Activated CD4-positive, alpha-beta T cell treated with anti-CD3 and anti-CD28 coated beads, Interleukin-2, Interleukin-4, amounts not matched to agents 100 ng/mL and 50 ng/mL, durations not matched to agents 16 hours and 8 hours (primary cell): Measurements from ENCODE around the gene VGF.
"Not testable (repeated sequence)": the region's sequence is repeated elsewhere in the genome, so short reads cannot be mapped to it uniquely, and the experiment has no call there.

Experiments
- DNase-seq: peaks from one replicate; pipeline ENCODE4 v3.0.0-alpha.2; 2020; ENCODE audit warnings: low spot score

Gene VGF

DNA sequence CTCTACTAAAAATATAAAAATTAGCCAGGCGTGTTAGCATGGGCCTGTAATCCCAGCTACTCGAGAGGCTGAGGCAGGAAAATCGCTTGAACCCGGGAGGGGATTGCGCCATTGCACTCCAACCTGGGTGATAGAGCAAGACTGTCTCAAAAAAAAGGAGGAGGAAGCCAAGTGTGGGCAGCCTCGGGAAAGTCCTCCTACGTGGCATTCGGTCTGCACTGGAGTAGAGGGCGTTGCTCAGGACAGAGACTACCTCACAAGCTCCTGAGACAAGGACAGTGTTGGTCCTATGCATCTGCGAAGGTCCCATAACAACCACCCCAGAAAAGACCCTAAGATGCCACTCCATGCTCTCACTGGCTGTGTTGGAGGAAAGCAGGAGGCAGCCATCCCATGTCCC is 48.5 kb downstream of the VGF start:
- no peak for DNase-seq

DNA sequence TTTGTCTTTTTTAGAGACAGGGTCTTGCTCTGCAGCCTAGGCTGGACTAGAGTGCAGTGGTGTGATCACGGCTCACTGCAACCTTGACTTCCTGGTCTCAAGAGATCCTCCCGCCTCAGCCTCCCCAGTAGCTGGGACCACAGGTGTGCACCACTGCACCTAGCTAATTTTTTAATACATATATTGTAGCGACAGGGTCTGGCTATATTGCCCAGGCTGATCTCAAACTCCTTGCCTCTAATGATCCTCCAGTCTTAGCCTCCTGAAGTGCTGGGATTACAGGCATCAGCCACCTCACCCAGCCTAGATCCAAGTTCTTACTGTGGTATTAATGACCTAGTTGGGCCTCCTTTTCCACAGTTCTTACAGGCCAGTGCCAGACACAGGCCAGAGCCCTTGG is 50.2 kb downstream of the VGF start:
- no peak for DNase-seq

DNA sequence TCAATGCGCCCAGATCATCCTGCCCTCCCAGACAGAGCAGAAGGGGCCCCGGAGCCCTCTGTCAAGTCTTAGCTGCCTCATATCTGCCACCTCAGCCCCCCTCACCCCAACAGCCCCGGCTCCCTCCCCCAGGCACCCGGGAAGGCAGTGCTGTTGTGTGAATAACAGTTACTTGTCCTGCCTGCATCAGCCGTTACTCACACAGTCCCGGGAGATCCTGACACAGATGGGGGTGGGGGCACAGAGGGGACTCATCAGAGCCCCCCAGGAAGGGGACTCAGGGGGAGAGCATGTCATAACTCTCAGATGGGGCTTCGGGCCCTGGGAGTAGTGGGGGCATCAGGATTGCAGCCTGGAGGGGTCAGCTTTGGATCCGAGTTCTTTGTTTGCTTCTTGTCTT is 50.9 kb downstream of the VGF start:
- no peak for DNase-seq

DNA sequence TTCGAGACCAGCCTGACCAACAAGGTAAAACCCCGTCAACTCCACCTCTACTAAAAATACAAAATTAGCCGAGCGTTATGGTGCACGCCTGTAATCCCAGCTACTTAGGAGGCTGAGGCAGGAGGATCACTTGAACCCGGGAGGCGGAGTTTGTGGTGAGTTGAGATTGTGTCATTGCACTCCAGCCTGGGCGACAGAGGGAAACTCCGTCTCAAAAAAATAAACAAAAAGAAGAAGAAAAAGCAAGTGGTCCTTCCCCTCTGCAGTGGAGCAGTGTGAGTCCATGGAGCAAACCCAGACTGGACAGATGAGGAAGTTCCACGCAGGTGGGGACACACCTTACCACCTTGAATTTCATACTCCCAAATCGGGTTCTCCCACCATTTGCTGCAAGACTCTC is 51.5 kb downstream of the VGF start:
- no peak for DNase-seq

DNA sequence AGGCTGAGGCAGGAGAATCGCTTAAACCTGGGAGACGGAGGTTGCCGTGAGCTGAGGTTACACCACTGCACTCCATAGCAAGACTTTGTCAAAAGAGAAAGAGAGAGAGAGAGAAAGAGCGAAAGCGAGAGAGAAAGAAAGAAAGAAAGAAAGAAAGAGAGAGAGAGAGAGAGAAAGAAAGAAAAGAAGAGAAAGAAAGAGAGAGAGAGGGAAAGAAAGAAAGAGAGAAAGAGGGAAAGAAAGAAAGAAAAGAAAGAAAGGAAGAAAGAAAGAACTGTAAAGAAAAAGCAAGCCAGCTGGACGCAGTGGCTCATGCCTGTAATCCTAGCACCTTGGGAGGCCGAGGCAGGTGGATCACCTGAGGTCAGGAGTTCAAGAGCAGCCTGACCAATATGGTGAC is 52.2 kb downstream of the VGF start:
- not testable (repeated sequence) for DNase-seq
